SKM-1 (cell line): ENCODE results near the gene CEACAM16.
A peak's percentile ranks its signal among the peaks of the same experiment; 100 is the strongest.

Source experiments
- DNase-seq: peaks from one replicate; lab custom pipeline; 2025; ENCODE audit not compliant: unreplicated experiment; lab: John Stamatoyannopoulos, UW

The CEACAM16 gene

DNA sequence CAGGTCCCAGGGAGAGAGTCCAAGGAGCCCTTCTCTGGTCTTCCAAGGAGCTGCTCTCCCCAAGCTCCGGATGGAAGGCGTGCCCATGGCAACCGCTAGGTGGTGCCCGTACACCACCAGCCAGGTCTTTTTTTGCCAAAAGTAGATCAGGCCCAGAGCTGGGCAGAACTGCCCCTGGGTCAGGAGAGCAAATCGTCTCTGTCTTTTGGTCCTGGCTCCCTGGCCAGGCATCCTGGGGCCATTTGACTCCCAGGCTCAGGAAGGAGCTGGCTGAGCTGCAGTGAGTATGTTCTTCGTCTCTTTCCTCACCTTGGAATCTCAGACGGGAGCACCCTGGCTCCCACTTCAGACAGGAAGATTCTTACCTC, 25.0 kb downstream of the CEACAM16 start:
- peak; percentile 19 for DNase-seq

GRCh38 chr19:44725251-44725650, 26.3 kb downstream of the CEACAM16 start:
- no peak for DNase-seq

GRCh38 chr19:44725684-44726083, 26.7 kb downstream of the CEACAM16 start:
- no peak for DNase-seq

DNA sequence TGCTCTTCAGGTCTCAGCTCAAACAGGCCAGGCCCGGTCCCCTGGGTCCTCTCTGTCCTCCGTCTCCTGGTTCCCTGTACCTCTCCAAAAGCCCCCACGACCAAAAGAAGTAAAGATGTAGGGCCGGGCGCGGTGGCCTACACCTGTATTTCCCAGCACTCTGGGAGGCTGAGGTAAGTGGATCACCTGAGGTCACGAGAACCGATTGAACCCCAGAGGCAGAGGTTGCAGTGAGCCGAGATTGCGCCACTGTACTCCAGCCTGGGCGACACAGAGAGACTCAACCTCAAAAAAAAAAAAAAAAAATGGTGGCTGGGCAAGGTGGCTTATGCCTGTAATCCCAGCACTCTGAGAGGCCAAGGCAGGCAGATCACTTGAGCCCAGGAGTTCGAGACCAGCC, 27.5 kb downstream of the CEACAM16 start:
- no peak for DNase-seq

GRCh38 chr19:44728178-44728577, 29.2 kb downstream of the CEACAM16 start:
- DNase-seq = no peak

- DNase-seq = no peak
Measured at GRCh38 chr19:44729516-44730033, 30.6 kb downstream of the CEACAM16 start.

DNA sequence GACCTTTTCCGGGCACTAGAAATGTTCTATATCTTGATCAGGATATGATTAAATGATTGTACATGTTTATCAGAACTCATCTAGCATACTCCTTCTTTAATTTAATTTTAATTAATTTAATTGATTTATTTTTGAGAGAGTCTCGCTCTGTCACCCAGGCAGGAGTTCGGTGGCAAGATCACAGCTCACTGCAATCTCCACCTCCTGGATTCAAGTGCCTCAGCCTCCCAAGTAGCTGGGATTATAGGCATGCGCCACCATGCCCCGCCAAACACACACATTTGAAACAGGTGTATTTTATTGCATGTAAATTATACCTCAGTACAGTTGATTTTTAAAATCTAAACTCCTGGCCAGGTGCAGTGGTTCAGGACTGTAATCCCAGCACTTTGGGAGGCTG, 32.1 kb downstream of the CEACAM16 start:
- DNase-seq = no peak

GRCh38 chr19:44731622-44732021, 32.7 kb downstream of the CEACAM16 start:
- DNase-seq = no peak

GRCh38 chr19:44732235-44733014, 33.5 kb downstream of the CEACAM16 start:
- no peak for DNase-seq

- no peak for DNase-seq
Measured at GRCh38 chr19:44734357-44734756, 35.4 kb downstream of the CEACAM16 start.

GRCh38 chr19:44735011-44735410, 36.1 kb downstream of the CEACAM16 start:
- DNase-seq = no peak

DNA sequence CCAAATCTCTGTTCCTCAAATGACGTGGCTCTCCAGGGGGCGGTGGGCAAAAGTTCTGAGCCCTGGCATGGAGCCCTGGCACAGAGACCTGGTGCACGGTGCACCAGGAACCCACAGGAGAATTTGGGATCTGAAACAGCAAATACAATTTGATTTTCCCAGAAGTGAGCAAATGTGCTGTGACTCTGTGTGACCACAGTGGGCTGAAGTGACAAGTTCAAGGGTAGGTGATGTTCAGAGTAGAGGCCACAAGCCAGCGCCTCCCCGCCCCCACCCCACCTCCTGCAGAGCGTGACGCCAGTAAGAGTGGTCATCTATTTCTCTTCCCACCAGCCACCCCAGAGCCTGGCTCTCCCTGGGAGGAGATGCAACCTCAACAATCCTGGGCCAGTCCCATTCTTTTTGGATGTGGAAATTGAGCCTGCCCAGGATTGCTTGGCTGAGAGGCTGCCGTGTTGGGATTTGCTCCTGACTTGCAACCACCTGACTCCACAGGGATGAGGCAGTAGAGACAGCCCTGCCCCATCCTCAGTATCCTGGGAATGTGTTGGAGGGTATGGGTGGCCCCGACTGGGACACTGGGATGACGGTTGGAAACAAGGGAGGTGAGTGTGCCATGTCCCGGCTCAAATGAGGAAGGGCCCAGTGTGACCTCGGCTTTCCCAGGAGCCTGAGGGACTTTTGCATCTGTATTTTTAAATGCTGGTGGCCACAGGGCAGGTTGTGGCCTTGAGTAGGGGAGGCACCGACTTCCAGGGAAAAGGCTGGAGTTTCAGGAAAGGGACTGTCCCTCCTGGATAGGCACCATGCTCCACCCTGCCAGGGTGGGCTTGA, 38.5 kb downstream of the CEACAM16 start:
- no peak for DNase-seq

DNA sequence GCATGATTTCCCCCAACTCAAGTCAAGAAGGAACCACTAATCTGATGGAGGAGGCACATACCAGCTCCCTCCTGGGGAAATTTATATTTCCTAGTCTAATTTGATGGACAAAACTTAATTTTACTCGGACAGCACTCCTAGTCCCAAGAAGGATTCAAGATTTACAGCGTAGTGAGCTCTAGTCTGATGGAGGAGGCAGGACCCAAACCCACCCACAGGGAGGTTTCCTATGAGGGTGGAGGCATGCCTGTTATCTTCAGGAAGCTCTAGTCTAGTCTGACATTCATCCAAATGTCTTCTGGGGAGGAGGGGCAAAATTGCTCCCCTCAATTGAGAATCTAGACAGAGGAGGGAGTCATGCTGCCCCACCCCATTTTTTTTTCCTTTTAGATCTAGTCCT, 39.2 kb downstream of the CEACAM16 start:
- no peak for DNase-seq

- DNase-seq = no peak
Measured at GRCh38 chr19:44738603-44739558, 39.9 kb downstream of the CEACAM16 start.

GRCh38 chr19:44740351-44740824, 41.4 kb downstream of the CEACAM16 start:
- DNase-seq = no peak

- DNase-seq = no peak
Measured at GRCh38 chr19:44741258-44741731, 42.3 kb downstream of the CEACAM16 start.

GRCh38 chr19:44741841-44742329, 42.9 kb downstream of the CEACAM16 start:
- DNase-seq = peak; percentile 58

GRCh38 chr19:44742330-44743061, 43.5 kb downstream of the CEACAM16 start:
- DNase-seq = no peak

GRCh38 chr19:44744871-44745332, 46.0 kb downstream of the CEACAM16 start:
- DNase-seq = no peak
